ENCODE results near the gene NR2F1. TPM values are rescaled to one million over a fixed set of nuclear protein-coding genes. Genes with fewer than 3 reads are reported as not detected.

NR2F1 gene
- total and polyA plus RNA-seq, 3 donors from 2014 or later, result 16.0 to 22.7 (median 16.9) TPM

GRCh38 chr5:93610581-93611272 is 27.7 kb downstream of the NR2F1 start:
- Histone ChIP-seq H3K27ac (no peak overlapping the region), H3K4me1 (no peaks in the 10 kb centered on the region), H3K36me3 (ENCODE audit: low read depth, missing control alignments) (no peaks in the 10 kb centered on the region), H3K9me3 (no peaks in the 10 kb centered on the region), H3K4me3 (no peak overlapping the region), H3K27me3 (peaks cover 3% of the 10 kb centered on the region)
- intact Hi-C loops (cut with DNase I; ENCODE audit: low total_unique reads), result no loop called here
- 17 to 18% methylated on average over 17 of the region's 17 CpGs for WGBS, 2 donors
- no peak for DNase-seq
- TF ChIP-seq CTCF (IDR thresholded peaks at IDR 0.05) (no peak), POLR2A (IDR thresholded peaks at IDR 0.05) (no peak)

- no peaks in the 10 kb centered on the region for H3K4me1 ChIP-seq
- no peaks in the 10 kb centered on the region for H3K9me3 ChIP-seq
- H3K4me3 ChIP-seq, result no peak overlapping the region
- intact Hi-C loops (cut with DNase I; ENCODE audit: low total_unique reads), result no loop called here
- DNase-seq, result no peak
- TF ChIP-seq POLR2A (IDR thresholded peaks at IDR 0.05) (no peak), CTCF (IDR thresholded peaks at IDR 0.05) (no peak)
- H3K27ac ChIP-seq, result no peak overlapping the region
- WGBS, 2 donors, result 12 to 18% methylated on average over 9 of the region's 9 CpGs
- peaks cover 3% of the 10 kb centered on the region for H3K27me3 ChIP-seq
- no peaks in the 10 kb centered on the region for H3K36me3 ChIP-seq (ENCODE audit: low read depth, missing control alignments)
Measured at GRCh38 chr5:93611273-93611975, 28.4 kb downstream of the NR2F1 start.

GRCh38 chr5:93611976-93612854 is 29.2 kb downstream of the NR2F1 start:
- Histone ChIP-seq H3K4me1 (no peaks in the 10 kb centered on the region), H3K4me3 (no peak overlapping the region), H3K27ac (no peak overlapping the region), H3K9me3 (no peaks in the 10 kb centered on the region), H3K27me3 (peaks cover 3% of the 10 kb centered on the region), H3K36me3 (ENCODE audit: low read depth, missing control alignments) (no peaks in the 10 kb centered on the region)
- TF ChIP-seq POLR2A (IDR thresholded peaks at IDR 0.05) (no peak), CTCF (IDR thresholded peaks at IDR 0.05) (no peak)
- WGBS, 2 donors, result 3 to 5% methylated on average over 41 of the region's 43 CpGs
- DNase-seq, result no peak
- intact Hi-C loops (cut with DNase I; ENCODE audit: low total_unique reads), result no loop called here

- H3K27me3 ChIP-seq, result peaks cover 3% of the 10 kb centered on the region
- H3K9me3 ChIP-seq, result no peaks in the 10 kb centered on the region
- no peak for DNase-seq
- H3K4me1 ChIP-seq, result no peaks in the 10 kb centered on the region
- no peak overlapping the region for H3K27ac ChIP-seq
- intact Hi-C loops (cut with DNase I; ENCODE audit: low total_unique reads), result no loop called here
- H3K36me3 ChIP-seq (ENCODE audit: low read depth, missing control alignments), result no peaks in the 10 kb centered on the region
- TF ChIP-seq POLR2A (IDR thresholded peaks at IDR 0.05) (no peak), CTCF (IDR thresholded peaks at IDR 0.05) (no peak)
- no peak overlapping the region for H3K4me3 ChIP-seq
Measured at GRCh38 chr5:93612855-93613243, 29.8 kb downstream of the NR2F1 start.
